SK-N-SH treated with all-trans-retinoic acid at 6 μM for 48 hours (cell line): ENCODE measurements around the gene MYH4.

Source experiments
- ATAC-seq: fragments of 200-7000 bp; cut with Tn5 transposase; 3 replicates; pipeline ENCODE4 v1.9.1; 2020; ENCODE audit warnings: mild to moderate bottlenecking, moderate library complexity
- ARNTL ChIP-seq: fragments of 450-650 bp; formaldehyde crosslinking; IDR thresholded peaks from 2 replicates; pipeline ENCODE4 v1.5.0; 2020; ENCODE audit warnings: low read depth, mild to moderate bottlenecking, moderate library complexity, borderline replicate concordance
- BACH2 ChIP-seq: fragments of 250-450 bp; sonication (Bioruptor Pico); IDR thresholded peaks from 2 replicates; pipeline ENCODE4 v1.9.0; 2021; ENCODE audit warnings: mild to moderate bottlenecking, borderline replicate concordance
- CREB5 ChIP-seq: fragments of 250-450 bp; sonication (Bioruptor Pico); IDR thresholded peaks from 2 replicates; pipeline ENCODE4 v1.5.1; 2020; ENCODE audit warnings: low read depth, mild to moderate bottlenecking, moderate library complexity
- CSDC2 ChIP-seq: fragments of 250-450 bp; sonication (Bioruptor Pico); IDR thresholded peaks from 2 replicates; pipeline ENCODE4 v1.5.0; 2020; ENCODE audit warnings: mild to moderate bottlenecking, moderate library complexity
- CSRNP3 ChIP-seq: fragments of 250-450 bp; sonication (Bioruptor Pico); IDR thresholded peaks from 2 replicates; pipeline ENCODE4 v1.5.1; 2021; ENCODE audit warnings: mild to moderate bottlenecking, moderate library complexity
- ESRRG ChIP-seq: fragments of 250-450 bp; sonication (Bioruptor Pico); IDR thresholded peaks from 2 replicates; pipeline ENCODE4 v1.6.1; 2021; ENCODE audit warnings: mild to moderate bottlenecking
- GLIS3 ChIP-seq: fragments of 250-450 bp; sonication (Bioruptor Pico); IDR thresholded peaks from 2 replicates; pipeline ENCODE4 v1.5.0; 2020; ENCODE audit warnings: mild to moderate bottlenecking, moderate library complexity
- ISL1 ChIP-seq: fragments of 250-450 bp; sonication (Bioruptor Pico); IDR thresholded peaks from 2 replicates; pipeline ENCODE4 v2.1.2; 2022; ENCODE audit warnings: mild to moderate bottlenecking, moderate library complexity
- OSR1 ChIP-seq: fragments of 250-450 bp; sonication (Bioruptor Pico); IDR thresholded peaks from 2 replicates; pipeline ENCODE4 v1.8.0; 2022; ENCODE audit warnings: moderate library complexity, mild to moderate bottlenecking, inconsistent platforms
- PATZ1 ChIP-seq: fragments of 250-450 bp; sonication (Bioruptor Pico); IDR thresholded peaks from 2 replicates; pipeline ENCODE4 v1.8.0; 2020; ENCODE audit warnings: mild to moderate bottlenecking, moderate library complexity, borderline replicate concordance
- RARB ChIP-seq: fragments of 250-450 bp; sonication (Bioruptor Pico); IDR thresholded peaks from 2 replicates; pipeline ENCODE4 v1.8.0; 2021; ENCODE audit warnings: mild to moderate bottlenecking, moderate library complexity
- SNAI2 ChIP-seq: fragments of 250-450 bp; sonication (Bioruptor Pico); IDR thresholded peaks from 2 replicates; pipeline ENCODE4 v1.5.0; 2020; ENCODE audit warnings: mild to moderate bottlenecking, moderate library complexity
- TCF4 ChIP-seq: fragments of 250-450 bp; sonication (Bioruptor Pico); IDR thresholded peaks from 2 replicates; pipeline ENCODE4 v1.8.0; 2021; ENCODE audit warnings: mild to moderate bottlenecking, moderate library complexity, borderline replicate concordance
- TOX ChIP-seq: fragments of 250-450 bp; sonication (Bioruptor Pico); IDR thresholded peaks from 2 replicates; pipeline ENCODE4 v1.8.0; 2021; ENCODE audit warnings: mild to moderate bottlenecking, moderate library complexity, borderline replicate concordance
- TSHZ2 ChIP-seq: fragments of 250-450 bp; sonication (Bioruptor Pico); IDR thresholded peaks from 2 replicates; pipeline ENCODE4 v1.5.0; 2020; ENCODE audit warnings: mild to moderate bottlenecking, moderate library complexity
- ZC3H10 ChIP-seq: fragments of 250-450 bp; sonication (Bioruptor Pico); IDR thresholded peaks from 2 replicates; pipeline ENCODE4 v1.5.1; 2021; ENCODE audit warnings: mild to moderate bottlenecking, moderate library complexity
- ZFP3 ChIP-seq: fragments of 250-450 bp; sonication (Bioruptor Pico); IDR thresholded peaks from 2 replicates; pipeline ENCODE4 v1.5.0; 2020; ENCODE audit warnings: mild to moderate bottlenecking, moderate library complexity
- ZFP30 ChIP-seq: fragments of 450-650 bp; formaldehyde crosslinking; IDR thresholded peaks from 2 replicates; pipeline ENCODE4 v1.5.0; 2022; ENCODE audit warnings: mild to moderate bottlenecking, moderate library complexity
- ZNF565 ChIP-seq: fragments of 450-650 bp; formaldehyde crosslinking; conservative IDR thresholded peaks from 2 replicates; pipeline ENCODE4 v1.5.0; 2020; ENCODE audit warnings: low read depth, mild to moderate bottlenecking, moderate library complexity
- ZNF8 ChIP-seq: fragments of 450-650 bp; formaldehyde crosslinking; IDR thresholded peaks from 2 replicates; pipeline ENCODE4 v1.5.0; 2020; ENCODE audit warnings: mild to moderate bottlenecking, moderate library complexity

MYH4 gene

GRCh38 chr17:10398352-10398751, 71.0 kb downstream of the MYH4 start:
- ATAC-seq, result no peak
- no peak for TF ChIP-seq ZFP3 (CRISPR knock-in tag)
- TF ChIP-seq ZNF565, result no peak
- no peak for TF ChIP-seq TOX (CRISPR knock-in tag)
- TF ChIP-seq ARNTL, result no peak
- no peak for TF ChIP-seq OSR1 (CRISPR knock-in tag)
- no peak for TF ChIP-seq PATZ1 (CRISPR knock-in tag)
- TF ChIP-seq TSHZ2, result no peak
- TF ChIP-seq CSRNP3 (CRISPR knock-in tag), result no peak
- TF ChIP-seq ESRRG, result no peak
- no peak for TF ChIP-seq TCF4
- TF ChIP-seq GLIS3 (CRISPR knock-in tag), result no peak

- no peak for ATAC-seq
- TF ChIP-seq ZFP30 (CRISPR knock-in tag), result no peak
- TF ChIP-seq BACH2, result no peak
- TF ChIP-seq GLIS3 (CRISPR knock-in tag), result no peak
- no peak for TF ChIP-seq RARB (CRISPR knock-in tag)
- no peak for TF ChIP-seq ZC3H10 (CRISPR knock-in tag)
- TF ChIP-seq TCF4, result no peak
- no peak for TF ChIP-seq CSDC2 (CRISPR knock-in tag)
- TF ChIP-seq ISL1 (CRISPR knock-in tag), result no peak
- no peak for TF ChIP-seq OSR1 (CRISPR knock-in tag)
- no peak for TF ChIP-seq ZNF8 (CRISPR knock-in tag)
- TF ChIP-seq SNAI2 (CRISPR knock-in tag), result no peak
- no peak for TF ChIP-seq ZFP3 (CRISPR knock-in tag)
- no peak for TF ChIP-seq TSHZ2
- no peak for TF ChIP-seq CSRNP3 (CRISPR knock-in tag)
- TF ChIP-seq ARNTL, result no peak
- no peak for TF ChIP-seq CREB5
Observed at GRCh38 chr17:10396524-10397163, 72.7 kb downstream of the MYH4 start.
